ENCODE results near the gene ENKUR.

DNA sequence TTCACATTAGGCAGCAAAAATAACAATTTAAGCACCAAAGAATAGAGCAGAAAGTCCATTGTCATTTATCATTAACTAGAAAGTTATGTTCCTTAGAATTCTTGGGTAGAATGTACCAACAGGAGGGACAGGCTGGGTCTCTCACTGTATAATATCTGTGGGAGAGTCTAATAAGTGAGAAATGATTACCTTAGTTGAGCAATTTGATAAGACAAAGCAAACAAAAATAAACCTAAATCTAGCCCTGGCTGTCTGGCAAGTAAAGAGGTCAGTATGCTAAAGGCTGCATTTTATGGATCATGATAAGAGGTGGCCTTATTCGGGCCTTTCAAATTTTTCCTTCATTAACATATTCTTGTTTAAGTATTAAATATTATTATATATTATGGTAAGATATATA, 36.1 kb upstream of the ENKUR start:
- TF ChIP-seq POLR2A (IDR thresholded peaks at IDR 0.05; ENCODE audit: low read depth, low read length) = no peak
- TF ChIP-seq POLR2AphosphoS5 (IDR thresholded peaks at IDR 0.05; ENCODE audit: low read depth, low read length) = no peak
- TF ChIP-seq TAF1 (IDR thresholded peaks at IDR 0.05; ENCODE audit: low read depth, low read length) = no peak
